Testis (tissue), 2 donors: ENCODE results near the gene CETP.

Source experiments
- POLR2A ChIP-seq: fragments of 450-650 bp; IDR thresholded peaks from one replicate; pipeline ENCODE4 v1.6.1; 2017; ENCODE audit warnings: antibody characterized with exemption, mild to moderate bottlenecking, moderate library complexity
- TF ChIP-seq, protein P1 (sequence below), 3 experiments: fragments of 450-650 bp in 2 of 3; fragments of 200-600 bp in 1 of 3; sonication (generic) in 1 of 3; IDR thresholded peaks; one replicate each; pipeline ENCODE4 v1.5.1; 2016 to 2019; ENCODE audit warnings: antibody characterized with exemption in 3 of 3, mild to moderate bottlenecking in 2 of 3, moderate library complexity in 1 of 3

DNA sequence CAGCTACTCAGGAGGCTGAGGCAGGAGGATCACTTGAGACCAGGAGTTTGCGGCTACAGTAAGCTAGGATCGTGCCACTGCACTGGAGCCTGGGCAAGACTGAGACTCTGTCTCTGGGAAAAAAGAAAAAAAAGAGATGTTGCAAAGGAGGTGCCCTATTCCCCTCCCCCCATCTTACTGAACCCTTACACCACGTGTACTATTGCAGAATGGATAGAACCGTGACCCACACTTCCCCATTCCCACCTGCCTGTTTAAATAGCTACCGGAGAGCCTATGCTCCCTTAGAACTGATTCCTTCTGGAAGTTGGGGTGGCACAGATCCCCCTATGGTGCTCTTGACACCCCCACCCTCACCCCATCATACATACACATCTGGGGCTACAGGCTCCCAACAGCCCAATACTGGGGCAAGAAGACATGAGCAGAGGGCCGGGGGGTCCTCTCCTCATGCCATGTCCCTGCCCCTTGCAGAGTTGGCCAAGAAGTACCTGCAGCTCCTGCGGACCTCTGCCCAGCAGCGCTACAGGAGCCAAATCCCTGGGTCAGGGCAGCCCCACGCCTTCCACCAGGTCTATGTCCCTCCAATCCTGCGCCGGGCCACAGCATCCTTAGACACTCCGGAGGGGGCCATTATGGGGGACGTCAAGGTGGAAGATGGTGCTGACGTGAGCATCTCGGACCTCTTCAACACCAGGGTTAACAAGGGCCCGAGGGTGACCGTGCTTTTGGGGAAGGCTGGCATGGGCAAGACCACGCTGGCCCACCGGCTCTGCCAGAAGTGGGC lies 63.3 kb downstream of the CETP start:
- TF ChIP-seq, protein P1, sequence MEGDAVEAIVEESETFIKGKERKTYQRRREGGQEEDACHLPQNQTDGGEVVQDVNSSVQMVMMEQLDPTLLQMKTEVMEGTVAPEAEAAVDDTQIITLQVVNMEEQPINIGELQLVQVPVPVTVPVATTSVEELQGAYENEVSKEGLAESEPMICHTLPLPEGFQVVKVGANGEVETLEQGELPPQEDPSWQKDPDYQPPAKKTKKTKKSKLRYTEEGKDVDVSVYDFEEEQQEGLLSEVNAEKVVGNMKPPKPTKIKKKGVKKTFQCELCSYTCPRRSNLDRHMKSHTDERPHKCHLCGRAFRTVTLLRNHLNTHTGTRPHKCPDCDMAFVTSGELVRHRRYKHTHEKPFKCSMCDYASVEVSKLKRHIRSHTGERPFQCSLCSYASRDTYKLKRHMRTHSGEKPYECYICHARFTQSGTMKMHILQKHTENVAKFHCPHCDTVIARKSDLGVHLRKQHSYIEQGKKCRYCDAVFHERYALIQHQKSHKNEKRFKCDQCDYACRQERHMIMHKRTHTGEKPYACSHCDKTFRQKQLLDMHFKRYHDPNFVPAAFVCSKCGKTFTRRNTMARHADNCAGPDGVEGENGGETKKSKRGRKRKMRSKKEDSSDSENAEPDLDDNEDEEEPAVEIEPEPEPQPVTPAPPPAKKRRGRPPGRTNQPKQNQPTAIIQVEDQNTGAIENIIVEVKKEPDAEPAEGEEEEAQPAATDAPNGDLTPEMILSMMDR (IDR thresholded peaks at IDR 0.05) = no peak
- no peak for TF ChIP-seq POLR2A
